H1 (cell line): ENCODE results near the gene RARB. TPM values are rescaled to one million over a fixed set of nuclear protein-coding genes. Genes with fewer than 3 reads are reported as not detected.

Source experiments
- polyA plus RNA-seq, 7 experiments: library from polyadenylated mRNA; depleted of rRNA in 3 of 7; stranded (reverse) in 5 of 7; unstranded in 2 of 7; fragments of >200 nt in 5 of 7; fragments of 200-250 nt in 2 of 7; gene quantifications; 1 replicate in 5 of 7; 2 replicates in 1 of 7; 4 replicates in 1 of 7; pipeline versions ENCODE4 v1.2.1 to v1.2.3, GENCODE V29; 2011 to 2013; ENCODE audit warnings: missing spikeins in 2 of 7, mixed read lengths in 2 of 7
- total RNA-seq: library from RNA; stranded (reverse); fragmentation: NEBNext Ultra II Directional; extraction: Animal tissue kit (Norgen Biotek cat#: 25700); gene quantifications from 2 replicates; pipeline ENCODE4 v1.2.1, GENCODE V29; 2021
- TF ChIP-seq, protein P1 (sequence below): fragments of 300-600 bp; sonication (generic); IDR thresholded peaks from 2 replicates; pipeline ENCODE4 v1.7.1; 2012; ENCODE audit warnings: low read length, moderate library complexity, mild to moderate bottlenecking, inconsistent platforms; ENCODE audit not compliant: insufficient replicate concordance

Gene RARB
- total and polyA plus RNA-seq, 2 of the 8 experiments (the other 6 are each of a cell fraction or from before 2014, with no cell fraction given), result 0.15 to 0.22 TPM

GRCh38 chr3:25585361-25586166 lies 157.5 kb downstream of the RARB start (continued):
- TF ChIP-seq, protein P1, sequence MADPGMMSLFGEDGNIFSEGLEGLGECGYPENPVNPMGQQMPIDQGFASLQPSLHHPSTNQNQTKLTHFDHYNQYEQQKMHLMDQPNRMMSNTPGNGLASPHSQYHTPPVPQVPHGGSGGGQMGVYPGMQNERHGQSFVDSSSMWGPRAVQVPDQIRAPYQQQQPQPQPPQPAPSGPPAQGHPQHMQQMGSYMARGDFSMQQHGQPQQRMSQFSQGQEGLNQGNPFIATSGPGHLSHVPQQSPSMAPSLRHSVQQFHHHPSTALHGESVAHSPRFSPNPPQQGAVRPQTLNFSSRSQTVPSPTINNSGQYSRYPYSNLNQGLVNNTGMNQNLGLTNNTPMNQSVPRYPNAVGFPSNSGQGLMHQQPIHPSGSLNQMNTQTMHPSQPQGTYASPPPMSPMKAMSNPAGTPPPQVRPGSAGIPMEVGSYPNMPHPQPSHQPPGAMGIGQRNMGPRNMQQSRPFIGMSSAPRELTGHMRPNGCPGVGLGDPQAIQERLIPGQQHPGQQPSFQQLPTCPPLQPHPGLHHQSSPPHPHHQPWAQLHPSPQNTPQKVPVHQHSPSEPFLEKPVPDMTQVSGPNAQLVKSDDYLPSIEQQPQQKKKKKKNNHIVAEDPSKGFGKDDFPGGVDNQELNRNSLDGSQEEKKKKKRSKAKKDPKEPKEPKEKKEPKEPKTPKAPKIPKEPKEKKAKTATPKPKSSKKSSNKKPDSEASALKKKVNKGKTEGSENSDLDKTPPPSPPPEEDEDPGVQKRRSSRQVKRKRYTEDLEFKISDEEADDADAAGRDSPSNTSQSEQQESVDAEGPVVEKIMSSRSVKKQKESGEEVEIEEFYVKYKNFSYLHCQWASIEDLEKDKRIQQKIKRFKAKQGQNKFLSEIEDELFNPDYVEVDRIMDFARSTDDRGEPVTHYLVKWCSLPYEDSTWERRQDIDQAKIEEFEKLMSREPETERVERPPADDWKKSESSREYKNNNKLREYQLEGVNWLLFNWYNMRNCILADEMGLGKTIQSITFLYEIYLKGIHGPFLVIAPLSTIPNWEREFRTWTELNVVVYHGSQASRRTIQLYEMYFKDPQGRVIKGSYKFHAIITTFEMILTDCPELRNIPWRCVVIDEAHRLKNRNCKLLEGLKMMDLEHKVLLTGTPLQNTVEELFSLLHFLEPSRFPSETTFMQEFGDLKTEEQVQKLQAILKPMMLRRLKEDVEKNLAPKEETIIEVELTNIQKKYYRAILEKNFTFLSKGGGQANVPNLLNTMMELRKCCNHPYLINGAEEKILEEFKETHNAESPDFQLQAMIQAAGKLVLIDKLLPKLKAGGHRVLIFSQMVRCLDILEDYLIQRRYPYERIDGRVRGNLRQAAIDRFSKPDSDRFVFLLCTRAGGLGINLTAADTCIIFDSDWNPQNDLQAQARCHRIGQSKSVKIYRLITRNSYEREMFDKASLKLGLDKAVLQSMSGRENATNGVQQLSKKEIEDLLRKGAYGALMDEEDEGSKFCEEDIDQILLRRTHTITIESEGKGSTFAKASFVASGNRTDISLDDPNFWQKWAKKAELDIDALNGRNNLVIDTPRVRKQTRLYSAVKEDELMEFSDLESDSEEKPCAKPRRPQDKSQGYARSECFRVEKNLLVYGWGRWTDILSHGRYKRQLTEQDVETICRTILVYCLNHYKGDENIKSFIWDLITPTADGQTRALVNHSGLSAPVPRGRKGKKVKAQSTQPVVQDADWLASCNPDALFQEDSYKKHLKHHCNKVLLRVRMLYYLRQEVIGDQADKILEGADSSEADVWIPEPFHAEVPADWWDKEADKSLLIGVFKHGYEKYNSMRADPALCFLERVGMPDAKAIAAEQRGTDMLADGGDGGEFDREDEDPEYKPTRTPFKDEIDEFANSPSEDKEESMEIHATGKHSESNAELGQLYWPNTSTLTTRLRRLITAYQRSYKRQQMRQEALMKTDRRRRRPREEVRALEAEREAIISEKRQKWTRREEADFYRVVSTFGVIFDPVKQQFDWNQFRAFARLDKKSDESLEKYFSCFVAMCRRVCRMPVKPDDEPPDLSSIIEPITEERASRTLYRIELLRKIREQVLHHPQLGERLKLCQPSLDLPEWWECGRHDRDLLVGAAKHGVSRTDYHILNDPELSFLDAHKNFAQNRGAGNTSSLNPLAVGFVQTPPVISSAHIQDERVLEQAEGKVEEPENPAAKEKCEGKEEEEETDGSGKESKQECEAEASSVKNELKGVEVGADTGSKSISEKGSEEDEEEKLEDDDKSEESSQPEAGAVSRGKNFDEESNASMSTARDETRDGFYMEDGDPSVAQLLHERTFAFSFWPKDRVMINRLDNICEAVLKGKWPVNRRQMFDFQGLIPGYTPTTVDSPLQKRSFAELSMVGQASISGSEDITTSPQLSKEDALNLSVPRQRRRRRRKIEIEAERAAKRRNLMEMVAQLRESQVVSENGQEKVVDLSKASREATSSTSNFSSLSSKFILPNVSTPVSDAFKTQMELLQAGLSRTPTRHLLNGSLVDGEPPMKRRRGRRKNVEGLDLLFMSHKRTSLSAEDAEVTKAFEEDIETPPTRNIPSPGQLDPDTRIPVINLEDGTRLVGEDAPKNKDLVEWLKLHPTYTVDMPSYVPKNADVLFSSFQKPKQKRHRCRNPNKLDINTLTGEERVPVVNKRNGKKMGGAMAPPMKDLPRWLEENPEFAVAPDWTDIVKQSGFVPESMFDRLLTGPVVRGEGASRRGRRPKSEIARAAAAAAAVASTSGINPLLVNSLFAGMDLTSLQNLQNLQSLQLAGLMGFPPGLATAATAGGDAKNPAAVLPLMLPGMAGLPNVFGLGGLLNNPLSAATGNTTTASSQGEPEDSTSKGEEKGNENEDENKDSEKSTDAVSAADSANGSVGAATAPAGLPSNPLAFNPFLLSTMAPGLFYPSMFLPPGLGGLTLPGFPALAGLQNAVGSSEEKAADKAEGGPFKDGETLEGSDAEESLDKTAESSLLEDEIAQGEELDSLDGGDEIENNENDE, result no peak
